HEK293 (cell line): ENCODE measurements around the gene RAB44.
A peak's percentile ranks its signal among the peaks of the same experiment; 100 is the strongest.

Source experiments
- CTCF ChIA-PET: fragments of 350-600 bp; formaldehyde crosslinking; extraction: SDS; loops from one replicate; lab custom pipeline; 2021; ENCODE audit warnings: antibody characterized with exemption; lab: Yijun Ruan, JAX
- POLR2A ChIA-PET: fragments of 300-600 bp; formaldehyde crosslinking; extraction: SDS; loops from one replicate; lab custom pipeline; 2020; ENCODE audit warnings: antibody characterized with exemption, inconsistent platforms; lab: Yijun Ruan, JAX
- H3K27ac ChIP-seq: fragments of 200-500 bp; sonication (Bioruptor generic); 2 replicates; pipeline ENCODE4 v1.5.1; 2014; ENCODE audit warnings: low read depth, low read length, control low read depth, inconsistent platforms; ENCODE audit errors: extremely low read depth
- H3K36me3 ChIP-seq, 2 experiments: fragments of 200-500 bp in 1 of 2; sonication (Bioruptor generic) in 1 of 2; 1 replicate in 1 of 2; 2 replicates in 1 of 2; pipeline ENCODE4 v1.5.1; 2014 to 2017; ENCODE audit warnings: inconsistent platforms in 2 of 2, low read length in 2 of 2; ENCODE audit not compliant: control insufficient read depth in 2 of 2, insufficient read depth in 1 of 2
- H3K4me1 ChIP-seq: fragments of 200-500 bp; sonication (Bioruptor generic); 2 replicates; pipeline ENCODE4 v1.5.1; 2014; ENCODE audit warnings: mild to moderate bottlenecking, low read length, inconsistent platforms; ENCODE audit not compliant: control insufficient read depth, insufficient read depth
- H3K4me3 ChIP-seq: 2 replicates; pipeline ENCODE4 v1.5.1; 2011; ENCODE audit warnings: low read depth, mild to moderate bottlenecking, control low read depth, low read length, moderate library complexity
- H3K9me3 ChIP-seq: fragments of 200-500 bp; sonication (Bioruptor generic); 2 replicates; pipeline ENCODE4 v1.5.1; 2014; ENCODE audit warnings: low read depth, low read length, inconsistent platforms; ENCODE audit not compliant: control insufficient read depth, insufficient read depth
- BCL11A ChIP-seq: fragments of 450-650 bp; formaldehyde crosslinking; IDR thresholded peaks from 2 replicates; pipeline ENCODE4 v1.5.1; 2016; ENCODE audit warnings: low read depth, missing biosample characterization, missing genetic modification characterization
- GLIS1 ChIP-seq: fragments of 450-650 bp; formaldehyde crosslinking; IDR thresholded peaks from 2 replicates; pipeline ENCODE4 v1.5.1; 2016; ENCODE audit warnings: missing biosample characterization, missing genetic modification characterization
- GLIS2 ChIP-seq: fragments of 450-650 bp; formaldehyde crosslinking; IDR thresholded peaks from 2 replicates; pipeline ENCODE4 v1.5.1; 2016; ENCODE audit warnings: missing biosample characterization, missing genetic modification characterization
- PRDM1 ChIP-seq: fragments of 450-650 bp; formaldehyde crosslinking; IDR thresholded peaks from 2 replicates; pipeline ENCODE4; 2016; ENCODE audit warnings: missing biosample characterization, missing genetic modification characterization
- PRDM10 ChIP-seq: fragments of 450-650 bp; formaldehyde crosslinking; IDR thresholded peaks from 2 replicates; pipeline ENCODE4 v1.5.1; 2016; ENCODE audit warnings: missing biosample characterization, missing genetic modification characterization
- ZBTB48 ChIP-seq: fragments of 450-650 bp; formaldehyde crosslinking; IDR thresholded peaks from 2 replicates; pipeline ENCODE4 v1.5.1; 2016; ENCODE audit warnings: missing biosample characterization, missing genetic modification characterization
- ZBTB8A ChIP-seq: fragments of 450-650 bp; formaldehyde crosslinking; IDR thresholded peaks from 2 replicates; pipeline ENCODE4 v1.5.1; 2016; ENCODE audit warnings: missing biosample characterization, missing genetic modification characterization
- ZNF112 ChIP-seq: fragments of 450-650 bp; formaldehyde crosslinking; IDR thresholded peaks from 2 replicates; pipeline ENCODE4 v1.5.0; 2017; ENCODE audit warnings: missing biosample characterization, missing genetic modification characterization
- ZNF341 ChIP-seq: fragments of 450-650 bp; formaldehyde crosslinking; IDR thresholded peaks from 2 replicates; pipeline ENCODE4; 2016; ENCODE audit warnings: low read depth, missing biosample characterization, missing genetic modification characterization
- ZNF394 ChIP-seq: fragments of 450-650 bp; formaldehyde crosslinking; IDR thresholded peaks from 2 replicates; pipeline ENCODE4 v1.5.1; 2016; ENCODE audit warnings: missing biosample characterization, missing genetic modification characterization, mild to moderate bottlenecking, moderate library complexity, borderline replicate concordance
- ZNF561 ChIP-seq: fragments of 450-650 bp; IDR thresholded peaks from 2 replicates; pipeline ENCODE4 v1.5.1; 2018; ENCODE audit warnings: missing biosample characterization, missing genetic modification characterization, borderline replicate concordance
- ZNF600 ChIP-seq: fragments of 450-650 bp; formaldehyde crosslinking; IDR thresholded peaks from 2 replicates; pipeline ENCODE4 v1.5.1; 2016; ENCODE audit warnings: missing biosample characterization, missing genetic modification characterization
- ZNF629 ChIP-seq: fragments of 450-650 bp; formaldehyde crosslinking; IDR thresholded peaks from 2 replicates; pipeline ENCODE4 v1.5.1; 2017; ENCODE audit warnings: missing biosample characterization, missing genetic modification characterization
- ZNF830 ChIP-seq: fragments of 450-650 bp; IDR thresholded peaks from 2 replicates; pipeline ENCODE4 v1.5.0; 2018; ENCODE audit warnings: missing biosample characterization, missing genetic modification characterization, low read depth, mild to moderate bottlenecking, moderate library complexity
- ZNF843 ChIP-seq: fragments of 450-650 bp; formaldehyde crosslinking; IDR thresholded peaks from 2 replicates; pipeline ENCODE4 v1.5.1; 2016; ENCODE audit warnings: missing biosample characterization, missing genetic modification characterization
- ZSCAN16 ChIP-seq: fragments of 450-650 bp; formaldehyde crosslinking; IDR thresholded peaks from 2 replicates; pipeline ENCODE4 v1.5.1; 2016; ENCODE audit warnings: missing biosample characterization, missing genetic modification characterization
- TF ChIP-seq, protein P1 (sequence below): fragments of 450-650 bp; formaldehyde crosslinking; IDR thresholded peaks from 2 replicates; pipeline ENCODE4 v1.5.1; 2016; ENCODE audit warnings: missing biosample characterization, missing genetic modification characterization
- TF ChIP-seq, protein P2 (sequence below): fragments of 450-650 bp; formaldehyde crosslinking; IDR thresholded peaks from 2 replicates; pipeline ENCODE4 v1.5.1; 2016; ENCODE audit warnings: missing biosample characterization, missing genetic modification characterization
- TF ChIP-seq, protein P3 (sequence below): fragments of 450-650 bp; formaldehyde crosslinking; IDR thresholded peaks from 2 replicates; pipeline ENCODE4 v1.5.1; 2016; ENCODE audit warnings: missing biosample characterization, missing genetic modification characterization
- TF ChIP-seq, protein P4 (sequence below): fragments of 450-650 bp; formaldehyde crosslinking; IDR thresholded peaks from 2 replicates; pipeline ENCODE4 v1.5.1; 2017; ENCODE audit warnings: missing biosample characterization, missing genetic modification characterization

RAB44 gene

GRCh38 chr6:36682328-36683144 lies 15.1 kb upstream of the RAB44 start:
- Histone ChIP-seq H3K4me3 (no peak overlapping the region; the same call in 1 of the 2 replicates), H3K4me1 (peaks cover 15% of the 10 kb centered on the region), H3K36me3 (peaks cover 22 to 63% of the 10 kb centered on the region in 2 experiments), H3K27ac (peak overlapping the region; percentile 57), H3K9me3 (no peaks in the 10 kb centered on the region)
- CTCF ChIA-PET = interaction anchor here (0.6 to 8.5 kb wide), 10 partner anchors 15 to 335 kb away, joined by 3 to 47 read pairs (median 8); no protein-coding TSS in a partner anchor
- POLR2A ChIA-PET = interaction anchor here (0.5 to 1.0 kb wide), 2 partner anchors 16 to 43 kb away, joined by 3 to 6 read pairs; no protein-coding TSS in a partner anchor
- TF ChIP-seq ZNF629 (tag by site-specific recombination) (no peak), ZBTB8A (tag by site-specific recombination) (no peak), ZNF600 (tag by site-specific recombination) (0 out of 2 replicates have a peak, but pooled peaks have one; percentile 27), ZNF843 (tag by site-specific recombination) (0 out of 2 replicates have a peak, but pooled peaks have one; percentile 24), PRDM1 (tag by site-specific recombination) (peak; percentile 74), ZNF341 (tag by site-specific recombination) (peak; percentile 42; the same call in 1 of the 2 replicates), ZBTB48 (tag by site-specific recombination) (peak; percentile 60), ZNF830 (tag by site-specific recombination) (no peak), ZNF112 (tag by site-specific recombination) (no peak), BCL11A (tag by site-specific recombination) (0 out of 2 replicates have a peak, but pooled peaks have one; percentile 23), GLIS2 (tag by site-specific recombination) (peak; percentile 36; the same call in 1 of the 2 replicates), ZNF561 (no peak), PRDM10 (tag by site-specific recombination) (peak; percentile 90), ZSCAN16 (tag by site-specific recombination) (no peak), GLIS1 (tag by site-specific recombination) (0 out of 2 replicates have a peak, but pooled peaks have one; percentile 11), ZNF394 (tag by site-specific recombination) (0 out of 2 replicates have a peak, but pooled peaks have one; percentile 18)
- TF ChIP-seq, protein P1, sequence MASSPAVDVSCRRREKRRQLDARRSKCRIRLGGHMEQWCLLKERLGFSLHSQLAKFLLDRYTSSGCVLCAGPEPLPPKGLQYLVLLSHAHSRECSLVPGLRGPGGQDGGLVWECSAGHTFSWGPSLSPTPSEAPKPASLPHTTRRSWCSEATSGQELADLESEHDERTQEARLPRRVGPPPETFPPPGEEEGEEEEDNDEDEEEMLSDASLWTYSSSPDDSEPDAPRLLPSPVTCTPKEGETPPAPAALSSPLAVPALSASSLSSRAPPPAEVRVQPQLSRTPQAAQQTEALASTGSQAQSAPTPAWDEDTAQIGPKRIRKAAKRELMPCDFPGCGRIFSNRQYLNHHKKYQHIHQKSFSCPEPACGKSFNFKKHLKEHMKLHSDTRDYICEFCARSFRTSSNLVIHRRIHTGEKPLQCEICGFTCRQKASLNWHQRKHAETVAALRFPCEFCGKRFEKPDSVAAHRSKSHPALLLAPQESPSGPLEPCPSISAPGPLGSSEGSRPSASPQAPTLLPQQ (tag by site-specific recombination) = peak; percentile 91
- TF ChIP-seq, protein P2, sequence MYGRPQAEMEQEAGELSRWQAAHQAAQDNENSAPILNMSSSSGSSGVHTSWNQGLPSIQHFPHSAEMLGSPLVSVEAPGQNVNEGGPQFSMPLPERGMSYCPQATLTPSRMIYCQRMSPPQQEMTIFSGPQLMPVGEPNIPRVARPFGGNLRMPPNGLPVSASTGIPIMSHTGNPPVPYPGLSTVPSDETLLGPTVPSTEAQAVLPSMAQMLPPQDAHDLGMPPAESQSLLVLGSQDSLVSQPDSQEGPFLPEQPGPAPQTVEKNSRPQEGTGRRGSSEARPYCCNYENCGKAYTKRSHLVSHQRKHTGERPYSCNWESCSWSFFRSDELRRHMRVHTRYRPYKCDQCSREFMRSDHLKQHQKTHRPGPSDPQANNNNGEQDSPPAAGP = 0 out of 2 replicates have a peak, but pooled peaks have one; percentile 22
- TF ChIP-seq, protein P3, sequence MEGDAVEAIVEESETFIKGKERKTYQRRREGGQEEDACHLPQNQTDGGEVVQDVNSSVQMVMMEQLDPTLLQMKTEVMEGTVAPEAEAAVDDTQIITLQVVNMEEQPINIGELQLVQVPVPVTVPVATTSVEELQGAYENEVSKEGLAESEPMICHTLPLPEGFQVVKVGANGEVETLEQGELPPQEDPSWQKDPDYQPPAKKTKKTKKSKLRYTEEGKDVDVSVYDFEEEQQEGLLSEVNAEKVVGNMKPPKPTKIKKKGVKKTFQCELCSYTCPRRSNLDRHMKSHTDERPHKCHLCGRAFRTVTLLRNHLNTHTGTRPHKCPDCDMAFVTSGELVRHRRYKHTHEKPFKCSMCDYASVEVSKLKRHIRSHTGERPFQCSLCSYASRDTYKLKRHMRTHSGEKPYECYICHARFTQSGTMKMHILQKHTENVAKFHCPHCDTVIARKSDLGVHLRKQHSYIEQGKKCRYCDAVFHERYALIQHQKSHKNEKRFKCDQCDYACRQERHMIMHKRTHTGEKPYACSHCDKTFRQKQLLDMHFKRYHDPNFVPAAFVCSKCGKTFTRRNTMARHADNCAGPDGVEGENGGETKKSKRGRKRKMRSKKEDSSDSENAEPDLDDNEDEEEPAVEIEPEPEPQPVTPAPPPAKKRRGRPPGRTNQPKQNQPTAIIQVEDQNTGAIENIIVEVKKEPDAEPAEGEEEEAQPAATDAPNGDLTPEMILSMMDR (tag by site-specific recombination) = no peak
- TF ChIP-seq, protein P4, sequence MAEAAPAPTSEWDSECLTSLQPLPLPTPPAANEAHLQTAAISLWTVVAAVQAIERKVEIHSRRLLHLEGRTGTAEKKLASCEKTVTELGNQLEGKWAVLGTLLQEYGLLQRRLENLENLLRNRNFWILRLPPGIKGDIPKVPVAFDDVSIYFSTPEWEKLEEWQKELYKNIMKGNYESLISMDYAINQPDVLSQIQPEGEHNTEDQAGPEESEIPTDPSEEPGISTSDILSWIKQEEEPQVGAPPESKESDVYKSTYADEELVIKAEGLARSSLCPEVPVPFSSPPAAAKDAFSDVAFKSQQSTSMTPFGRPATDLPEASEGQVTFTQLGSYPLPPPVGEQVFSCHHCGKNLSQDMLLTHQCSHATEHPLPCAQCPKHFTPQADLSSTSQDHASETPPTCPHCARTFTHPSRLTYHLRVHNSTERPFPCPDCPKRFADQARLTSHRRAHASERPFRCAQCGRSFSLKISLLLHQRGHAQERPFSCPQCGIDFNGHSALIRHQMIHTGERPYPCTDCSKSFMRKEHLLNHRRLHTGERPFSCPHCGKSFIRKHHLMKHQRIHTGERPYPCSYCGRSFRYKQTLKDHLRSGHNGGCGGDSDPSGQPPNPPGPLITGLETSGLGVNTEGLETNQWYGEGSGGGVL = peak; percentile 81
